ENCODE data around the gene CACNA2D4. TPM values are rescaled to one million over a fixed set of nuclear protein-coding genes. Genes with fewer than 3 reads are reported as not detected.

CACNA2D4 gene
- total RNA-seq, 1 donor from 2014 or later = not detected

DNA sequence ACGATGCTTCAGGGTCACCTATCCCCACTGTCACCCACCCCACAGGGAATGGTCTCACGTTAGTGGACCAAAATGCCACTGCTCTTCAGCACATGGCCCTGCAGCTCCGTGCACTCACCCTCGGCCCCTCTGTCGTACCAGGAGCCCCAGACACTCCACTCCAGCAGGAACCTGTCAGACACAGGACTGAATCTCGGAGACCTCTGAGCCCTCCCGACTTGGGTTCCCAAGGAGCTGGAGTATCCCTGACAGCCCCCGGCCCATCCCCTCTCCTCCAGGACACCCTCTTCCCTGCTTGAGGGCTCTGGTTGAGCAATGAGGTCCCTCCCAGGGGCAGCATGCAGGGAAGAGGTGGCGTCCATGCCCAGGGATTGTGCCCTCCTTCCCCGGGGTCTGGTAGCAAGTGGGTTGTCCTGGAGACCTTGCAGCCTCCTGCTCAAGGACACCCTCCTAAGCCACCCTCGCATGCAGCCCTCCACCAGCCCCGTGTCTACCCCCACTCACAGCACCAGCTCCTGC lies 118.5 kb downstream of the CACNA2D4 start:
- Histone ChIP-seq H3K27ac (no peak overlapping the region), H3K4me1 (peaks cover 6 to 16% of the 10 kb centered on the region in 2 donors), H3K9me3 (no peaks in the 10 kb centered on the region), H3K4me3 (no peak overlapping the region), H3K27me3 (no peaks in the 10 kb centered on the region), H3K36me3 (no peaks in the 10 kb centered on the region)
- intact Hi-C loops (cut with DNase I) = no loop called here
- DNase-seq (ENCODE audit: low spot score in 2 of 2) = peak in 1 of 2 donors; percentile 61
- TF ChIP-seq, protein P1, sequence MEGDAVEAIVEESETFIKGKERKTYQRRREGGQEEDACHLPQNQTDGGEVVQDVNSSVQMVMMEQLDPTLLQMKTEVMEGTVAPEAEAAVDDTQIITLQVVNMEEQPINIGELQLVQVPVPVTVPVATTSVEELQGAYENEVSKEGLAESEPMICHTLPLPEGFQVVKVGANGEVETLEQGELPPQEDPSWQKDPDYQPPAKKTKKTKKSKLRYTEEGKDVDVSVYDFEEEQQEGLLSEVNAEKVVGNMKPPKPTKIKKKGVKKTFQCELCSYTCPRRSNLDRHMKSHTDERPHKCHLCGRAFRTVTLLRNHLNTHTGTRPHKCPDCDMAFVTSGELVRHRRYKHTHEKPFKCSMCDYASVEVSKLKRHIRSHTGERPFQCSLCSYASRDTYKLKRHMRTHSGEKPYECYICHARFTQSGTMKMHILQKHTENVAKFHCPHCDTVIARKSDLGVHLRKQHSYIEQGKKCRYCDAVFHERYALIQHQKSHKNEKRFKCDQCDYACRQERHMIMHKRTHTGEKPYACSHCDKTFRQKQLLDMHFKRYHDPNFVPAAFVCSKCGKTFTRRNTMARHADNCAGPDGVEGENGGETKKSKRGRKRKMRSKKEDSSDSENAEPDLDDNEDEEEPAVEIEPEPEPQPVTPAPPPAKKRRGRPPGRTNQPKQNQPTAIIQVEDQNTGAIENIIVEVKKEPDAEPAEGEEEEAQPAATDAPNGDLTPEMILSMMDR (IDR thresholded peaks at IDR 0.05) = no peak

DNA sequence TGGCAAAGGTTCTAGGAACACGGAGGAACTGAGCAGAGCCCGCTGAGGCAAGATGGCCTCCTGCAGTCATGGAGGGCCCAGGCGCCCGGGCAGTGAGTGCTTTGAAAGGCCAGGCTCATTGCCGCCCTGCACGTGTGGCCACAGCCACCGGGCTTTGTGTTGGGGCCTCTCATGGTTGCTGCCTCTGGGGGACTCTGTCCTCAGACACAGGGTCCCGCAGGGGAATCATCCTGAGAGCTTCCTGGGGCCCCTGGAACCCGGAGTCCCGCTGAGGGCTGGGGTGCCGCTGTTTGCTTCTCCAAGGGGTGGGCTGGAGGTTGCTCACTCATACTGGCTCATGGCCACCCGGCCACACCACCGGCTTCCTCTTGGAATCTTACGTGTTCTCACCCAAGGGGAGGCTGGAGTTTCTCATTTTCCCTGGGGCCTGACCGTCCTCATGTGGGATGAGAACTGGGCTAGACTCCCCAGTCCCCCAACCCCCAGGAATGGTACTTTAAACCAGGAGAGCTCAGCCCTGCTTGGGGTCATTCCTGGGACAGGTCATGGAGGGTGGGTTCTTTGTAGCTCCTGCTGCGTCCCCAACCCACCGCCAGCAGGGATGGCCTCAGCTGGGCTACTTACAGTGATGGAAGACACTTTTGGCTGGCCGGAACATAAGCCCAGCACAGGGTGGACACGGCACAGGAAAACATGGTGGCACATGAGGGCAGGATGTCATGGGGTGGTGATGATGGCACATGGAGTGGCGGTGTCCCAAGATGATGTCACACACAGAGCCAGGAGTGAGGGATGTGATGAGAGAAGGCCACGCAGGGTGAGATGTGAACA lies 119.2 kb downstream of the CACNA2D4 start:
- TF ChIP-seq, protein P1 (IDR thresholded peaks at IDR 0.05) = no peak
- Histone ChIP-seq H3K36me3 (no peaks in the 10 kb centered on the region), H3K9me3 (no peaks in the 10 kb centered on the region), H3K4me1 (peaks cover 6 to 13% of the 10 kb centered on the region in 2 donors), H3K4me3 (no peak overlapping the region), H3K27me3 (no peaks in the 10 kb centered on the region), H3K27ac (no peak overlapping the region)
- intact Hi-C loops (cut with DNase I) = no loop called here
- DNase-seq (ENCODE audit: low spot score in 2 of 2) = peak in 1 of 2 donors; percentile 62

DNA sequence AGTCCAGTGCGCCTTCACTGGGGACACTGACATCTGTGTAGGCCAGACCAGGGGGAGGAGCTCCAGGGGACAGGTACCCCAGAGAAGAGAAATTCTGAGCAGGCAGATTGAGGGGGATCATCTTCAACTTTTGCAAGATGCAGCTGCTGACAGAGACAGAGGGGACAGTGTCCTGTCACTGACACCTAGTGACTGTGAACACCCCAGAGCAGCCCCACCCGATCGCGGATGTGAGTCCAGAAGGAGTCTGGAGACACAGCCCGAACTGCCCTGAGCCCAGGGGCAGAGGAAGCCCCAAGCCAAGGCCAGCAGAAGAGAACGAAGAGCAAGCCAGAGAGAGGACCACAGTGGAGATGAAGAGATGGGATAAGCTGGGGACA lies 119.8 kb downstream of the CACNA2D4 start:
- no peak overlapping the region for H3K27ac ChIP-seq
- H3K9me3 ChIP-seq = no peaks in the 10 kb centered on the region
- H3K27me3 ChIP-seq = no peaks in the 10 kb centered on the region
- no peaks in the 10 kb centered on the region for H3K36me3 ChIP-seq
- H3K4me1 ChIP-seq = peaks cover 6 to 13% of the 10 kb centered on the region in 2 donors
- intact Hi-C loops (cut with DNase I) = no loop called here
- no peak overlapping the region for H3K4me3 ChIP-seq
- TF ChIP-seq, protein P1 (IDR thresholded peaks at IDR 0.05) = no peak
- peak in 1 of 2 donors; percentile 60 for DNase-seq (ENCODE audit: low spot score in 2 of 2)

DNA sequence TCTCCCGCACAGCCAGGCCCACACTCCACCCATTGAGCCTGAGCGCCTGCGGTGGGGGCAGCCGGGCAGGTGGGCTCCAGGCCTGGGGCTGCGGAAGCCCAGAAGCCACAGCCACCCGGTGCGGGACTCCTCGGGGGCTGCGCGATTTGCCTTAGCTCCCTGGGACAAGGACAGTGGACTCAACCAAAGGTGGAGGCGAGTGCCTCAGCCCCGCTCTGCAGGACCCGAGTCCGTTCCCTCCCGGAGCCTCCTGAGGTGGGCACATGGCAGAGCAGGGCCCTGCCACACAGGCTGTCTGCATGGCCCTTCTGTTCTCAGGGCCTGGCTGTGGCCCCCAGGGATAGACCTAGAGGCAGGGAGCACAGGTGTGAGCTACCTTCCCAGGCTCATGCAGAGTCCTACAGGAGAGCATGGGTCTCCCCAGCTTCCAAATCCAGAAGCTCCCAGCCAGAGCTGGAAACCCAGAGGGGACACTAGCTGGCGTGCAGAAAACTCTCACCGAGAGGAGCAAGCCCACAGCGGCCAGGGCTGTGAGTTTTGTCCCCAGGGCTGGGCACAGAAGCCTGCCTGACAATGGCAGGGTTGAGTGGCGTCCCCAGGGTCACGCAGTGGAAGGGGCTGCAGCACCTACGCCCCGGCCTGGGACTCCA lies 120.3 kb downstream of the CACNA2D4 start:
- DNase-seq (ENCODE audit: low spot score in 2 of 2) = peak in 1 of 2 donors; percentile 64
- Histone ChIP-seq H3K4me1 (peaks cover 6 to 13% of the 10 kb centered on the region in 2 donors), H3K27me3 (no peaks in the 10 kb centered on the region), H3K27ac (peak overlapping the region in 1 of 2 donors; percentile 81), H3K36me3 (no peaks in the 10 kb centered on the region), H3K9me3 (no peaks in the 10 kb centered on the region), H3K4me3 (no peak overlapping the region)
- intact Hi-C loops (cut with DNase I) = loop anchor here (2.0 kb wide), 2 partner anchors 473 to 783 kb away; no protein-coding TSS in a partner anchor
- TF ChIP-seq, protein P1 (IDR thresholded peaks at IDR 0.05) = no peak

DNA sequence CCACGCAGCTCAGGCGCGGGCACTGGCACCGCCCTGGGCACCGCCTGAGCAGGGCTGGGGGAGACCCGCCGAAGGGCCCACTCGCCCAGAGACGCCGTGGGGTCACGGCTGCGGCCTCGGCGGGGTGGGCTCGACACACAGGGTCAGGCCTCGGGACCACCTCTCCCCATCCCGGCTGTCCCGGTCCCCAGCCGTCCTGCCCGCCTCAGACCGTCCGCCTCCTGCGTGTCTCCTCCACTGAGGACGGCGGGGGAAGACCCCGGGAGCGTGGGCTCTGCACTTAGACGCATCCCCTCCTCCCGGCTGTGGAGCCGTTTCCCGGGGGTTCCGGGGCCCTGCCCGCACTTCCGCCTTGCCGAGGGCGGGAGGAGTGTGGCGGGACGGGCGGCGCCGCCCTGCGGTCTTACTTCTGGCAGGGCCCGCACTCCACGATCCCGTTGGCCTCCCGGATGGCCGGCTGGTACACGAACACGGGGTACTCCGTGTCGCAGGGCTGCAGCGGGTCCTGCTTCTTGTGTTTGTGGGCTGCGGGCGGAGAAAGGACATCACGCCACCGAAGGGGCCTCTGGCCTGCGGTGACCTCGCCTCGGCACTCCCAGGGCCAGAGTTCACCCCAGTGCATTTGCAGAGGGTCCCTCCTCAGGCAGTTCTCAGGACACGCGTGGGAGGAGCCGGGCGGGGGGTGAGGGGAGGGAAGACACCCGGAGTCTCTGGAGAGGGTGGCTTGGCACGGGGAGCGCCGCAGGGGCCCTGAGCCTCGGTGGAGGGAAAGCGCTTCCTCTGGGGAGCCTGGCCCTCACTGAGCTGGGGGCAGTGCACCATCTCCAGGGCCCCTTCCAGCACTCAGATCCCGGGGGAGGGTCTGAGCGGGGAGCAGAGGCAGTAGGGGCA lies 121.2 kb downstream of the CACNA2D4 start:
- peaks cover 6 to 13% of the 10 kb centered on the region in 2 donors for H3K4me1 ChIP-seq
- no peaks in the 10 kb centered on the region for H3K36me3 ChIP-seq
- H3K4me3 ChIP-seq = peak overlapping the region; percentile 73 to 81
- intact Hi-C loops (cut with DNase I) = loop anchor here (2.0 kb wide), 2 partner anchors 474 to 784 kb away; no protein-coding TSS in a partner anchor
- DNase-seq (ENCODE audit: low spot score in 2 of 2) = peak in 1 of 2 donors; percentile 81
- H3K27me3 ChIP-seq = no peaks in the 10 kb centered on the region
- H3K27ac ChIP-seq = peak overlapping the region; percentile 56 to 81
- H3K9me3 ChIP-seq = no peaks in the 10 kb centered on the region
- TF ChIP-seq, protein P1 (IDR thresholded peaks at IDR 0.05) = no peak

Data from ascending aorta (tissue), 2 donors.